ENCODE results near the gene PHF2.

DNA sequence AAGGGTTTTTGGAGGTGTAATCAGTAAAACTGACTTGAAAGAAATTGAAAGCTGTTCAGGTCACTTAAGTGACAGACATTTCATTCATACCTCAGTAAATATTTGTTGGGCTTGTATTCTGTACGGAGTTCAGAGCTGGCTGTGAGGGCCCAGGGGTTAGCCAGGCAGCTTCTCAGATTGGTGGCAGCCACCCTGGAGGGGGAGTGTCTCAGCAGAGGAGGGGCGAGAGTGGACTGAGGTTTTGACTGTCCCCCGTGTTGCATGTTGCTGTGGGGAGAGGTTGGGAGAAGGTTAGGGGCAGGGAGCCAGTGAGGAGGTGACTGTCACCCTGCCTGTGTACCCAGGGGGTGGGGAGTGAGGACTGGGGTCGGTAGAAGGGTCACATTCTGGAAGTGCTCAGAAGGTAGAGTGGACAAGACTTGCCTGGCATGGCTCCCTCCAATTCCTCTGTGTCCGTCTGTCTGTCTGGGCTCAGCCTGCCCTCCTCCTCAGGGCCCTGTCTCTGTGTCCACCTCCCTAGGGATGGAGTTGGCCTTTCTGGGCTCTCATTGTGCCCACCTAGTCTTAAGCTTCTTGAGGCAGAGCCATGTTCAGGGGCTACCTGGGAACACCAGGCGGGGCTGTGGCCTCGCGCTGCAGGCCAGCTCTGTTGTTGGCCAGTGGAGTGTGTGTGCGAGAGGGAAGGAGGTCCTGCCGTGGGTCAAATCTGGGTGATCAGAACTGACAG, 4.4 kb downstream of the PHF2 start:
- no peak for TF ChIP-seq ZNF316 (IDR thresholded peaks at IDR 0.05)
- TF ChIP-seq MEF2A (IDR thresholded peaks at IDR 0.05; ENCODE audit: control insufficient read depth, low read depth, low read length) = no peak
- no peak for TF ChIP-seq CREB1 (IDR thresholded peaks at IDR 0.05)
- TF ChIP-seq CREB1 (CRISPR knock-in tag; IDR thresholded peaks at IDR 0.05) = no peak
